ENCODE measurements around the gene TCL1B. TPM values are rescaled to one million over a fixed set of nuclear protein-coding genes. Genes with fewer than 3 reads are reported as not detected.

Gene TCL1B
- total and polyA plus RNA-seq, 2 of the 8 experiments (the other 6 are each of a cell fraction or from before 2014, with no cell fraction given) = 9.6 to 11.5 TPM

DNA sequence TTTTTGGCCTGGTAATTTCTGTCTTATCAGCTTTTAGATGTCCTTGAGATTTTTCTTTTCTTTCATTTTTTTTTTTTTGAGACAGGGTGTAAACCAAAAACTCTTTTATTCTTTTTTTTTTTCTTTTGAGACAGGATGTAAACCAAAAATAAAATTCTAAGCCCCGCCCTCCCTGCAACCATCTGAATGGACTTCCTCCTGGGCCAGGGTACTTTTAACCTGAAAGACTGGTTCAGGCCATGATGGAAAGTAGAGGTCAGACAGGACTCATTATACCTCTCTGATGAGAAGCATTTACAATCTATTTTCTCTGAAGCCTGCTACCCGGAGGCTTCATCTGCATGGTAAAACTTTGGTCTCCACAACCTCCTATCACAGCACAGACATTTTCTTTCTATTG, 33.5 kb upstream of the TCL1B start:
- no peaks in the 10 kb centered on the region for H3K79me1 ChIP-seq (ENCODE audit: low read depth, low read length)
- H2BK120ac ChIP-seq (replicated peaks; ENCODE audit: low read depth, low read length) = no peak overlapping the region
- 52% methylated on average over 2 of the region's 2 CpGs; no CpG with 5 or more reads in 1 of the 2 experiments for WGBS, 2 experiments (ENCODE audit: extremely low coverage in 1 of 2, insufficient coverage in 1 of 2, insufficient read length in 1 of 2, insufficient replicate concordance in 2 of 2, low coverage in 1 of 2, low lambda C conversion rate in 2 of 2, missing lambda C conversion rate in 1 of 2)
- no peaks in the 10 kb centered on the region for H3K27me3 ChIP-seq (replicated peaks in 1 of 4; ENCODE audit: control insufficient read depth in 3 of 4, extremely low read depth in 1 of 4, insufficient read depth in 3 of 4, low read length in 3 of 4)
- no peak overlapping the region for H3K56ac ChIP-seq (replicated peaks; ENCODE audit: insufficient read length, low read depth, low read length)
- peaks cover 0 to 5% (median 2%) of the 10 kb centered on the region in 4 experiments; a peak in 2 of 7 replicates for H3K4me1 ChIP-seq (replicated peaks in 1 of 4; ENCODE audit: control insufficient read depth in 3 of 4, insufficient read depth in 4 of 4, low read length in 3 of 4)
- no peak for FAIRE-seq
- H3K4me3 ChIP-seq (ENCODE audit: extremely low read depth in 1 of 4, insufficient read depth in 2 of 4, low read depth in 3 of 4, low read length in 4 of 4) = no peak overlapping the region
- H3K14ac ChIP-seq (ENCODE audit: insufficient read length) = no peak overlapping the region
- no peak overlapping the region for H3K23ac ChIP-seq (ENCODE audit: insufficient read length)
- no peak overlapping the region for H4K91ac ChIP-seq (replicated peaks; ENCODE audit: insufficient read length, low read length)
- H2AK5ac ChIP-seq (ENCODE audit: low read depth, low read length) = no peak overlapping the region
- no peak overlapping the region for H2BK12ac ChIP-seq (ENCODE audit: low read depth, low read length)
- no peak overlapping the region for H3K18ac ChIP-seq (ENCODE audit: extremely low read depth, low read length)
- ChIA-PET CTCF (ENCODE audit: partially characterized antibody) (interaction anchor here (0.7 to 3.2 kb wide), 4 partner anchors 9 to 121 kb away, joined by 3 to 12 read pairs (median 4); no protein-coding TSS in a partner anchor), POLR2A (ENCODE audit: partially characterized antibody) (interaction anchor here (1.0 kb wide), 1 partner anchor 15 kb away, joined by 3 read pairs; no protein-coding TSS in a partner anchor)
- H2BK20ac ChIP-seq (ENCODE audit: low read length) = no peak overlapping the region
- H3K9me3 ChIP-seq (ENCODE audit: insufficient read depth in 2 of 2, low read depth in 1 of 2, low read length in 1 of 2) = no peaks in the 10 kb centered on the region
- no peak overlapping the region for H3K4ac ChIP-seq (replicated peaks; ENCODE audit: insufficient read length, low read depth, low read length)
- H3K36me3 ChIP-seq (ENCODE audit: control insufficient read depth in 2 of 4, insufficient read depth in 4 of 4, low read length in 3 of 4) = no peaks in the 10 kb centered on the region
- no peaks in the 10 kb centered on the region for H3K79me2 ChIP-seq (ENCODE audit: control insufficient read depth in 1 of 2, insufficient read depth in 2 of 2, low read length in 2 of 2)
- TF ChIP-seq HDAC6 (IDR thresholded peaks at IDR 0.05; ENCODE audit: low read depth, low read length) (no peak), KDM1A (IDR thresholded peaks at IDR 0.05; ENCODE audit: borderline replicate concordance, low read length) (no peak), BCL11A (IDR thresholded peaks at IDR 0.05; ENCODE audit: low read depth in 2 of 2, low read length in 2 of 2) (no peak), TAF1 (IDR thresholded peaks at IDR 0.05; ENCODE audit: low read depth, low read length) (no peak), NRF1 (IDR thresholded peaks at IDR 0.05; ENCODE audit: low read depth, low read length) (no peak), GTF2F1 (IDR thresholded peaks at IDR 0.05; ENCODE audit: borderline replicate concordance, low read depth, low read length) (no peak)
- H2BK15ac ChIP-seq (ENCODE audit: low read length) = no peak overlapping the region
- no peak overlapping the region for H3K27ac ChIP-seq (ENCODE audit: low read depth, low read length)
- H4K20me1 ChIP-seq (replicated peaks in 1 of 2; ENCODE audit: control insufficient read depth in 1 of 2, insufficient read depth in 2 of 2, low read length in 2 of 2) = no peaks in the 10 kb centered on the region
- H3K23me2 ChIP-seq (ENCODE audit: low read depth, low read length) = no peaks in the 10 kb centered on the region
- no peak overlapping the region for H2BK5ac ChIP-seq (ENCODE audit: low read depth, low read length)
- no peak overlapping the region for H4K8ac ChIP-seq (ENCODE audit: extremely low read depth, insufficient read depth, low read length)
- DNase-seq (ENCODE audit: low read depth in 1 of 2, low spot score in 2 of 2) = no peak
- H4K5ac ChIP-seq (ENCODE audit: insufficient read length, low read depth, low read length) = no peak overlapping the region
- no peak overlapping the region; the same call in 1 of the 2 replicates for H2AFZ ChIP-seq (ENCODE audit: low read length)
- no peak overlapping the region; a peak in 1 of 4 replicates for H3K4me2 ChIP-seq (ENCODE audit: insufficient read depth in 1 of 2, low read depth in 2 of 2, low read length in 2 of 2)
- no peak overlapping the region for H3K9ac ChIP-seq (replicated peaks in 1 of 4; ENCODE audit: extremely low read depth in 1 of 4, low read depth in 3 of 4, low read length in 3 of 4)
